T-helper 9 cell (primary cell): ENCODE results near the gene CRADD.
"Not testable (repeated sequence)": the region's sequence is repeated elsewhere in the genome, so short reads cannot be mapped to it uniquely, and the experiment has no call there.

Source experiments
- DNase-seq: peaks from one replicate; pipeline ENCODE4 v3.0.0-alpha.2; 2020

The CRADD gene

DNA sequence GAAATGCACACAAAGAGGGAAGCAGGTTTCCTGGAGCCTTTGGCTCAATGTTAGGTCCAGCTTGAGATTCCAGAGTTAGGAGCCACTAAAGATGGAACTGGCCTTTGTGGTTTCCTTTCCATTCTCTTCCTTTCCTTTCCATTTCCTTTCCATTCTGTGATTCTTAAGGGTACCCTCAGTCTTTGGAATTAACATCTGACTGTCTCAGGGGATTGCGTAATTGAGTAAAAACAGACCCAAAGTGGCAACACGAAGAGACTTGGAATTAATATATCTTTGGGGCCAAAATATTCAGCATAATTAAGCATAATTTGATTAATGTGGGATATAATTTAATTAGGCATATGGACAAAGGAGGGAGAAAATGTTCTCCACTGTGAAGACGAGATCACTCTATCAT is 205.6 kb downstream of the CRADD start:
- DNase-seq = no peak

DNA sequence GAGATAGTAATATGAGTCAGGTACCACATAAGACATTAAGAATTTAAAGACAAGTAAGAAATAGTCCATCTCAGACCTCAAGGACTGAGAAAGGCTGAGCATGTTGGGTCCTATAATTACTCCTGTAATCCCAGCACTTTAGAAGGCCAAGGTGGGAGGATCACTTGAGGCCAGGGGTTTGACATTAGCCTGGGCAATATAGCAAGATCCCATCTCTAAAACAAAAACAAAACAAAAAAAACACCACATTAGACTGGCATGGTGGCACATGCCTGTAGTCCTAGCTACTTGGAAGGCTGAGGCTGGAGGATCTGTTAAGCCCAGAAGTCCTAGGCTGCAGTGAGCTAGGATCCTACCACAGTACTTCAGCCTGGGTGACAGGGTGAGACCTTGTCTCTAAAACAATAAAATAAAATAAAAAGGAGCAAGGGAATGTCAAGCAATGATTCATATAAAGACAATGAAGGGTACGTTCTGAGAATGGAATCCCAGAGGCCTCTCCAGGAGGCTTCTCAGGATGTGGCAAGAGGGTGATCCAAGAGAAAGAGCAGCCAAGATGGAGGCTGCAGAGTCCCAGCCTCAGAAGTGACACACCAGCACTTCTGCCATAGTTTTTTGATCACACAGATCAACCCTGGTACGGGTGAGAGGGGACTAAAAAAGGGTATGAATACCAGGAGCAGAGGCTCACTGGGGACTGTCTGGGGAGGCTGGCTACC is 206.4 kb downstream of the CRADD start:
- DNase-seq = no peak

DNA sequence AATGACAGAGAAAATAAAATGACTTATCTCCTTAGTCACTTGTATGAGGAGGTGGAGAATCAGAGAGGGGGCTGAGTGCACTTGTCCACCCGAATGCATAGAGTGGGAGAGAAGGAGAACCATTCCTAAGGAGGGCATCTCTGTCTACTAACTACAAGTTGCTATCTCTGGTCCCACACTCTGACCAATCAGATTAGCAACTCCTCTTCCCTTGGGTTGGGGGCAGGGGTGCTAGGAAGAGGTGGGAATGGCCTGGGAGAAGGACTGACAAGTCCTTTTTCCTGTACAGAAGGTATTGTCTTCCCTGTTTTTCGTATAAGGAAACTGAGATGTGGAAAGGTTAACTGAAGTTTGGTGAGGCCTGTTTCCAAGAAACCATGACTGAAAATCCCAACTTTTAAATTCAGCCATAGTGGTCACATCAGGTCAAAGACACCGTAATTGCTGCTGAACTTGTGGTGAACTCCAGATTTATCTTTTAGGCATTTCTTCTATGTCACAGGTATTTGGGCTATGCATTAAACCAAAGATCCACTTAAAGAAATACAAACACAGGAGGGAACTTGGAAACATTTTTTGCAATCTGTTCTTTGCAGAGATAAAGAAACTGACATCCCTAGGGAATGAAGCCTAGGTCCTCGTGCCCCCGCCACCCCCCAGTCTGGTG is 207.8 kb downstream of the CRADD start:
- DNase-seq = no peak

DNA sequence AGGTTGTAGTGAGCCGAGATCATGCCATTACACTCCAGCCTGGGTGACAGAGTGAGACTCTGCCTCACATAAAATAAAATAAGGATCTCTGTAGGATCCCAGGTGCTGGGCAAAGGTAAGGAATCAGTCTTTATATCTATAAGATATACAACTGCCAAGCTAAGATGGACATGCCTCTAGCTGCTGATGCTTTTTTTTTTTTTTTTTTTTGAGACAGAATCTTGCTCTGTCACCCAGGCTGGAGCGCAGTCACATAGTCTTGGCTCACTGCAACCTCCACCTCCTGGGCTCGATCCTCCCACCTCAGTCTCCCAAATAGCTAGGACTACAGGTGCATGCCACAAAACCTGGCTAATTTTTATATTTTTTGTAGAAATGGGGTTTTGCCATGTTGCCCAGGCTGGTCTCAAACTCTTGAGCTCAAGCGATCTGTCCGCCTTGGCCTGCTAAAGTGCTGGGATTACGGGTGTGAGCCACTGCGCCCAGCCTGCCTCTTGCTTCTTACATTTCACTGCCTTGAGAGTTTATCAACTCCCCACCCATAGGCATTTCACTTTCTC is 208.9 kb downstream of the CRADD start:
- DNase-seq = not testable (repeated sequence)

DNA sequence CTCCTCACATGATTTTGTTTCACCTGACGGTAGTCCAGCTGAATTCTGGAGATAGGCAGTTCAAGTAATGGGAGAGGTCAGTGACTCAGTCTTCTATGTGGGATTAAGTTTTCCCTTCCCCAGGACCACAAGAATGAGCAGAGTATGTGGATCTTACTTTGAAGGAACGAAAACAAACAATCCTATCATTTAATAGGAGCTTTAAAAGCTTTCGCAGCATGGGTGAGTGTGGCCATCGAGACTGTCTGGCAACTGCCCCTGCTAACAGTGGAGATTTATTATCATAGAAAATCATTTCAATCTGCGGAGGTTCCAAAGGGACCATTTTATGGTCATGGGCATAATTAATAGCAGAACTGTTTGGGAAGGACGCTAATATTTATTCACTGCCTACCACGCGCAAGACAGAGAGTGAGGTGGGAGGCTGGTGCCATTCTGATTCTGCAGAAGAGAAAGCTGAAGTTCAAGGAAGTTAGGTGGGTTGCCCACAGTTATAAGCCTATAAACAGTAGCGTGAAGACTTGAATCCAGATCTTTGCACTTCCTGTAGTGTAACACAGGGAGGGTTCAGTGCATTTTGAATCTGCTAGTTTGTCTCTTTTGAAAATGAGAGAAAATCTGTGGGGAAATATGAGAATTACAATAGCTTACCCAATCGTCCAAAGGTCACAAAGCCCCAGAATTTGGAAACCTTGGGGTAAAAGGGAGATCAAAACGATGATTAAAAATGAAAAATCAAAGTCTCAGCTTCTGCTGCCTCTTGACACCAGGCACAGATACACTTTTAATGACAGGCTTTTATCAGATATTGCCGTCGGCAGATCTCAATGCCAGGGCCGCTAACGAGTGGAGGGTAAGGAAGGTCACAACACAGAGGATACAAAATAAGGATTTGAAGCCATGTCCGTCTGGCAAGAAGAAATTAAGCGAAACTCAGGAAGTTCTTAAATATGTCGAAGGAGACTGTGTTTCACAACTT is 209.6 kb downstream of the CRADD start:
- DNase-seq = no peak

DNA sequence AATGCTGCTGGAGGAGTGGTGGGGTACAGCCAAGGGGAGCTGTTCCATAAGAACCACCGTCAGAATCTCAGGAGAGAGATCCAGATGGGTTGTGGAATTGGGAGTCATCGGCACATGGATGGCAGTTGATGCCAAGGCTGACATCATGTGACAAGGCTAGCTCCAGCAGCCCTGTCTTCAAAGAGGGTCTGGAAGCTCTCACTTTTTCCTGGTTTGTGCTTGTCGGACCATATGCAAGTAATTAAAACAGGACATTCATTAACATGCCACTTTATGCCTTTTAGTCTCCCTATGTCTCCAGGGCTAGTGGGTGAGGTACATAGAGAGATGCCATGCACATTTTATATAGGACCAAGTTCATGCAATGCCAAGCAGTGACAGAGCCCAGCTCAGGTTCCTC is 211.8 kb downstream of the CRADD start:
- no peak for DNase-seq

DNA sequence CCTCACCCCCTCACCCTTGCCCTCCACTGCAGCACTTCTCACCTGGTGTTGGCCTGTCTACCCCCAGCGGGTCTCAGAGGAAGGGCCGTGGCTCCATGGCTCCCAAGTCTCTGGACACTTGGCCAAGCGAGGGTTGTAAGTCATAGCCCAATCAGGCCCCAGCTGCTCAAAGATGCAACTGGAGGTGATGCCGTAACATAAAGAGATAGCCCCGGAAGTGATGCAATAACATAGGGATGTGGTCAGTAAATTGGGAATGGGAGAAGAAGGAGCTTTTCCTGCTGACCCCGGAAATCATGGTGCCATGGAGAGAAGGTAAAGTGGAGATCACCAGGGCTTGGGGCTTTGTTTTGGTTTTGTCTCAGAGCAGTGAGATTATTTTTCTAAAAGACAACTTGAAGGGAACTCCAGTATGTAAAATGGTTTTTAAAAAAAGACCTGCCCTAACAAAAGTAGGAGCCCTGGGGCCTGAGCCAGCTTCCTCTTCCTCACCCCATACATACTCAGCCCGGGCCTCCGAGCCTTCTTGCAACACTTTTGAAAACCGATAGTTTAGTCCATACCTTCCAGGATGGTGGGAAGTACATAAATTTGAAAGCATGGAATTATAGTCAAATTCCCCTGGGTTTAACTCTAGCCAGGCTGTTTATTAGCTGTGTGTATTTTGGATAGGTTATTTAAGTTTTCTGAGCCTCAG is 212.5 kb downstream of the CRADD start:
- DNase-seq = no peak

DNA sequence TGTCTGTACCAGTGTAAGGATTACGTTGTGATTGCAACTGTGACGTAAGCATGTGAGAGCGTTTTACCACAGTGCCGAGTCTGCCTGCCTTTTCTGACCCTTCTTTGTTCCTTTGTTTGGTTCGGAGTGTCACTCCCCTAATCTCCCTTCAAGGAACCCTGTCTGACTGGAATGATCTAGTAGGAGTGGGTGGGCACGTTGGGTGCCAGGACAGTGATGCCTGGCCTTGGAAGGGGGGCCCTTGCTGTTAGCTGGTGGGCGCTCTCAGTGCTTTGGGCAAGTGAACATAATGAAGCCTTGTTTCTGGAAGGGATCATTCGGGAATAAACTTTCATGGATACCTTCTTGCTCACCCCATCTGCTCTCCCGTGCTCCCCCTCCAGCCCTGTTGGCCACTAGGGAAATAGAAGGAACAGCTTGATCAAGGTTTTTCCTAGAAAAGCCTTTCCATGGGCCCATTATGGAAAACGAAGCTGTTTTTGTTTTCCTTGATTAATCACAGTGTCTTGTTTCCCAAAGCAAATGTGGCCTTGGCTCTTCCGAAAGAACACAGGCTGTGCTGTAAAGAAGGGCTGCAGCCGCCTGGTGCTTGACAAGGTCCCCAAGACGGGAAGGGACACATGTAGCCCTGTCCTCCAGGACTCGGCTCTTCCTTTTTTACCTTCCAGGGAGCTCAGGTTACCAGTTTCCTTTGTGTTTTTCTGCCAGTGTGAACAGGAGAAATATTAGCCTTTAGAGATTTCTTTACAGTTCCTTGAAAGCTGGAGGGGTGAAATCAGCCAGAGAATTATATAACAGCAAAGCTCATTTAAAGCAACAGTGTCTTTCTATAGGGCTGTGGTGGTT is 215.5 kb downstream of the CRADD start:
- no peak for DNase-seq

DNA sequence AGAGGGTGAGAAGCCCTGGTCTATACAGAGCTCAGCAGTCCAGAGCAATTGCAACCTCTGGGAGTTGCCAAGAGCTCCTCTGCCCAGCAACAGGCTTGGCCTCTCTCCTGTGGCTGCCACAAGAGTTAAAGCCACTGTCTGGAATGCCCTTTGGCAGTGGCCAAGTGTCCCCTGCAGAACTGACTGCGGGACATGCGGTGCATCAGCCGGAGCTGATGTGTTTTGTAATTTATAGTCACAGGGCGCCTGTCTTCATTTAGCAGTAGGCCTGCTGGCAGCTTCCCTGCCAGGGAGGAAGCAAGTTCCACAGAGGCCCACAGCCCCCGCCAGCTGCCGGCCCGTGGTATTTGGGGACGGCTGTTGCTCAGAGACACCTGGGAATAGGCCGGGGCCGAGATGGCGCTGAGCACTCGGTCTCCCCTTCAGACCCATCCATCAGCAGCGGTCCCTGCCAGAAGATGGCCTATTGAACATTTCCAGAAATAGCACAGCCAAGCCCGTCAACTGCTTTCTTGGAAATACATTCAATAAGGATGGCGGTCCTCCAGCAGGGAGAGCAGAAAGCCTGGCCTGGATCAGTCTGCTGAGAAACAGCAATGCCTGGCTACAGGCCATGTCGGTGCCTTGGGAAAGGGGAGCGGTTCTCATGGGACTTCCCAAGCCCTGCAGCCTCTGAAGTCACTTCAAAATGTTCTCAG is 217.4 kb downstream of the CRADD start:
- DNase-seq = no peak

DNA sequence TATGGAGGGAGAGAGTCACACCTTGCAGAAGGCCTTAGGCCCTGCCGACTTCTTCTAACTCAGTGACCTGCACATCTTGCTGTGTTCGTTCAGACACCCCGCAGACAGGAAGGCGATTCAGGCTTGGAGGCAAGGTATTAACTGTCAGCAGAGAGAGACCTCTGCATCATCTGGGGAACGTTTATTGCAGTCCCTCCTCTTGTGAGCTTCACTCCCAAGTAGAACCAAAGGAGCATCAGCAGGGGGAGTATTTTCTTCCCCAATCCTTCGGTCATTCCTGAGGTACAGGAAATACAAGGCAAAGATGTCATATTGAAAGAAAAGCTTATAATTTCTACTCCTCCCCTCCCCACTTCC is 217.9 kb downstream of the CRADD start:
- DNase-seq = no peak

DNA sequence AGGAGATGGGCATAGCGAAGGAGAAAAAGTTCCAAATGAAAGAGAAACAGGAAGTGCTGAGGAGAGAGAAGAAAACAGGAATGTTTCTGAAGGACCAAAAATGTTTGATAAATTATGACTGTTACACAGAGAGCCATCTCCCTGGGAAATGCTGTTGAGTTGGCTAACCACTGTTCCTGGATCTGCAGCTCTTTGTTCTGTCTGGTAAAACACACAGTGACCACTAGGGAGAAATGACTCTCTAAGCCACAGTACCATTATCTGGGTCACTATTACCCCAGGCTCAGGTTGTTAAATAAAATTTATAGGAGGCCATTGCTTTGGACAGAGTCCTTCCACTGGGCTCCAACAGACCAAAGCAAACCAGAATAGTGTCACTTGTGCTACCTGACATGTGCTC is 219.3 kb downstream of the CRADD start:
- DNase-seq = no peak

DNA sequence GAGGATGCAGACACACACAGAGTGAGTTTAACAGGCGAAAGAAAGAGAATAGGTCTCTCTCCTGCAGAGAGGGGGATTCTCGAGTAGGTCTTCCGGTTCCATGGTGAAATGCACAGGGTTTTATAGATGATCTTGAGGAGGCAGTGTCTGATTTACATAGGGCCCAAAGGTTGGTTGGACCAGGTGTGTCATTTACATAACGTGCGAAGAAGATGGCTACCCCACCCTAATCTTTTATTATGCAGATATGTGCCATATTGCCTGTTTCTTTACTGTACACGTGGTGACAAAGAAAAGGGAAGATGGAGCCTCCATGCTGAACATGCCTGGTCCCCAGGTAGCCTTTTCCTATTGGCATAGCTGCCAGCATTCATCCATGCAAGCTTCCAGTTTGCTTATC is 219.8 kb downstream of the CRADD start:
- DNase-seq = no peak

DNA sequence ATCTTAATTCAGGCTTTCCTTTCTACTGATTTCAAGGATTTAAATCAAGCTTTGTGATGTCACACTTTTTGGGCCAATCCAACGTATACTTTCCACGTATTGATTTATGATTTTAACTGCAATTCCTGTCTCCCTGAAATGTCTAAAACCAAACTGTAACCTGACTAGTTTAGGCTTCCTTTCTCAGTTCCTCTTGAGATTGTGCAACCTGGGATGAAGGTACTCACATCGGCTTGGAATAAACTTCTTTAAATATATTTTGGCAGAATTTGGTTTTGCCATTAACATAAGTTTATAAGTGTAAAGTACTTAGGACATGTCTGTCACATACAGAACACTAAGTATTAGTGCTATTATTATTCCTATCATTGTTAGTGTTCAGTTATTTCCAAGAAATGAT is 224.6 kb downstream of the CRADD start:
- no peak for DNase-seq

DNA sequence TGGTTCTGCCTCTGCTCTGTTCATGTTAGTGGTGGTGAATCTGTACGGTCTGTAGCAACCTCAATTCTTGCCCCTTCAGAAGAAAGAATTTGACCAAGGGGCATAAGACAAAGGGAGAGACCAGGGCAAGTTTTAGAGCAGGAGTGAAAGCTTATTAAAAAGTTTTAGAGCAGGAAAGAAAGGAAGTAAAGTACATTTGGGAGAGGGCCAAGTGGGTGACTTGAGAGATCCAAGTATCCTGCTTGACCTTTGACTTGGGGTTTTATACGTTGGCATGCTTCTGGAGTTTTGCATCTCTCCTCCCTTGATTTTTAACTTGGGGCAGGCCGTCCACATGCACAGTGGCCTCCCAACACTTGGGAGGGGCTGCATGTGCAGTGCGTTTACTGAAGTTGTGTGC is 225.0 kb downstream of the CRADD start:
- DNase-seq = no peak

DNA sequence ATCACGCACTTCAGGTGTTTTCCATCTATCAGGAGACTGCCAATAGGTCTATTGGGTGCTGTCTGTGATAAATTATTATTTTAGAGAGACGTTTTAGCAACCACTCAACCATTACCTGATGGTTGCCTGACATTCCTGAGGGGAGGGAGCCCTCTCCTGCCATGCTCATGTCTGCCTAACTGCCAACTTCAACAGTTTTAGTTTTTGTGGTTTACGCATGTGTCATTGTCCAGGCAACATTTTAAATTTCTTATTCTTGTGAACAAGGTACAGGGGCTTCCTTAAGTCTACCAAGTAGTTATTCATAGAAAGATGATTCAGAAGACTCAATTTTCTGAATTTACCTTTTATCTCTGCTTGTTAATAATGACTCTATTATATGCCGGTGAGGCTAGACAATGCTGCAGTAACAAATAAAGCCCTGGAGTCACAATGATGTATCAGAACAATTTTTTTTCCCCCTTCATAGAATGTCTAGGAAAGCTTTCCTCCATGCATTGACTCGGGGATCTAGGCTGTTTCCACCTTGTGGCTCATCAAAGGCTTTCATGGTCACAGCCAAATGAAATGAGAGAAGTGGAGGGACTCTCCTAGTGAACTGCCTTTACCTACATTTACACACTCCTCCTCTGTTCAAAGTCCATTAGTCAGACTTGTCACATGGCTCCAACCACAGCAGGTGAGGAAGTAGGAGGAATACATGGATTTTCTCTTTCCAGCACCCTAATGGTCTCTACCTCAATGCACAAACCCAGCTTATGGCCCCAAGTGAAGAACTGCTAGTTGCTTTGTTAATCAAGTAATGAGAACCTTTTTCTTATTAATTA is 225.8 kb downstream of the CRADD start:
- no peak for DNase-seq

DNA sequence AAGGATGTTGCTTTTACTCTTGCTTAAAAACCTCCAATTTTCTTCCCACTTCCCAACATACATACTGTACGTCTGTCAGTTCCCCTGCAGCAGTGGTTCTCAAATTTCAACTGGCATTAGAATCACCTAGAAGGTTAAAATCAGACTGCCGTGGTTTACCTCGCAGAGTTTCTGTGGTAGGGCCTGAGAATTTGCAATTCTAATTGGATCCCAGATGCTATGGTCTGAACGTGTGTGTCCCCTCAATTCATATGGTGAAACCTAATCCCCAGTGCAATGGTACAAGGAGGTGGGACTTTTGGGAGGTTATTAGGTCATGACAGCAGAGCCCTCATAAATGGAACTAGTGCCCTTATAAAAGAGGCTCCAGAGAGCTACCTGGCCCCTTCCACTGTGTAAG is 226.9 kb downstream of the CRADD start:
- no peak for DNase-seq

DNA sequence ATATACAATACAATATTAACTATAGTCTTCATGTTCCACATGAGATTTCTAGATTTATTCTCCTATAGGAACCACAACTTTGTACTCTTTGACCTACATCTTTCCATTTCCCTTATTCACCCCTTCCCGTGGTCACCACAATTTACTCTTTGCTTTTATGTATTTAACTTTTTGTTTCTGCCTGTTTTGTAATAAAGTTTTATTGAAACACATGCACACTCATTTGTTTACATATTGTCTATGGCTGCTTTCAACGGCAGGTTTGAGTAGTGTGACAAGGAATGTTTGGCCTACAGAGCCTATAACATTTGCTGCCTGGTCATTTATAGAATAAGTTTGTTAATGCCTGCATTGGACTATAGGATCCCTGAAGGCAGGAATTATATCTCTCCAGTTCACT is 231.1 kb downstream of the CRADD start:
- no peak for DNase-seq

DNA sequence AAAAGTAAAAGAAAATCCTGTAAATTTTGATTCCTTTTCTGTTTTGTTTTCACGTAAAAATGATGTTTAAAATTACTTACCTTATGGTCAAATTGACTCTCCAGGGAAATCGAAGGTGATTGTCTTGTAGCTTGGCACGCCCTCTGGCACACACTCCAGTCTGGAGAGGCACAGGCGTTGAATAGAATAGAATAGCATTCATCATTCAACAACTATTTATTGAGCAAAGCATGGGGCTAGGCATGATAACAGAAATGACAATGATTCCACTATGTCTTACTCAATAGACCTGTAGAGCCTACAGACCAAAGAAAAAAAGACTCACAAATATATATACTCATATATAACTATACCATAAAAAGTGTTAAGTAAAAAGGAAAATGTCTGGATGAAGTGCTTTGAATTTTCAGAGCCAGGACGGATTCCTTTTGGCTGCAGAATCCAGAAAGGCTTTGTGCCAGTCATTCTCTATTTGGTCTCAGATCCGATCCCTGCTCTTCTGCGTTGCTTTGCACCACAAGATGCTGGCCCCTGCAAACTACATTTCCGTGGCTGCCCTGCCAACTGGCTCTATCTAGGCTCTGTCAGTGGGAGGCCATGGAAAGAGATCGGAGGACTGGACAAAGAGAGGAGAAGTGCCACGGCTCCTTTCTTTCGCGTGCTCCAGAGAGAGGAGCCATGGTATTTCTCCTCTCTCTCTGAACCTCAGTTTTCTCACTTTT is 231.8 kb downstream of the CRADD start:
- no peak for DNase-seq

DNA sequence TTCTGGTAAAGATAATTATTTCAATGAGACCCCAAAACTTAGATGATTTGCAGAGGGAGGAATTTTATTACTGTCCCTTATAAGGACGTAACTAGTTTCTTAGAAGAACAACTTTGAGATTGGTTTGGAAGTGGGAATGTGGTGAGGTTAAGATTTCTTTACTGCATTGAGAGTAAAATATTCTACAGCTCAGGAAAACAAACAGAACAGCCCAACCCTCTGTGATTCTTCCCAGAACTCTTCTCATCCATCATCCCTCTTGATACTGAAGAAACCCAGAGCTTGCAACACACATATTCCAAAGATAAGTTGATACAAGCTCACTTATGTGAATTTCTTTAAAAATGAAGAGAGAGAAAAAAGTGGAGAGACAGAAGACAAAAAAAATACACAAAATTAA is 234.2 kb downstream of the CRADD start:
- no peak for DNase-seq
